NCI-H2029 treated with DMSO at 0.1 percent for 48 hours (cell line): Measurements from ENCODE around the gene SYDE2.
"Not testable (repeated sequence)": the region's sequence is repeated elsewhere in the genome, so short reads cannot be mapped to it uniquely, and the experiment has no call there.

Experiments used
- DNase-seq: peaks from one replicate; lab custom pipeline; 2025; lab: John Stamatoyannopoulos, UW

Gene SYDE2

GRCh38 chr1:85172684-85173337 lies 28.0 kb downstream of the SYDE2 start:
- no peak for DNase-seq

DNA sequence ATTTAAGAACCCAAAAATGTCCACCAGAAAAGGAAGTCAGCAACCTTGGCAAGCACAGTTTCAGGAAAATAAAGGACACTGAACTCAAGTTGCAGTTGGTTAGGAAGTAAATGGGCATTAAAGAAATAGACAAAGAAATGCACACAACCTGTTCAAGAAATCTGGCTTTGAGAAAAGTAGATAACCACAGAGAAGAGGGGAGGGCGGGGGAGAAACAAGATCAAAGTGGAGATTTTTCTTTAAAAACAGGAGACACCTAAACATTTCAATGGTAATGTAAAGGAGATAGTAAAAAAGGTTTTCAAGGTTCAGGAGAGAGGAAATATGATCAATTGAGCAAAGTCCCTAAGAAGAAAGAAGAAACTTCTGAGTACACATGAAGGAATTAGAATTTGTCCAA lies 29.1 kb downstream of the SYDE2 start:
- no peak for DNase-seq

- no peak for DNase-seq
These were observed 31.9 kb downstream of the SYDE2 start for GRCh38 chr1:85168884-85169283.

- DNase-seq: no peak
These were observed 34.5 kb downstream of the SYDE2 start for GRCh38 chr1:85166351-85166750.

- no peak for DNase-seq
These were observed 41.9 kb downstream of the SYDE2 start for GRCh38 chr1:85158910-85159309.

- no peak for DNase-seq
These were observed 43.4 kb downstream of the SYDE2 start for GRCh38 chr1:85157436-85157835.

- DNase-seq: no peak
These were observed 47.5 kb downstream of the SYDE2 start for GRCh38 chr1:85153149-85153891.

- DNase-seq: no peak
These were observed 49.4 kb downstream of the SYDE2 start for GRCh38 chr1:85151446-85151845.

GRCh38 chr1:85149805-85150204 lies 51.0 kb downstream of the SYDE2 start:
- DNase-seq: no peak

DNA sequence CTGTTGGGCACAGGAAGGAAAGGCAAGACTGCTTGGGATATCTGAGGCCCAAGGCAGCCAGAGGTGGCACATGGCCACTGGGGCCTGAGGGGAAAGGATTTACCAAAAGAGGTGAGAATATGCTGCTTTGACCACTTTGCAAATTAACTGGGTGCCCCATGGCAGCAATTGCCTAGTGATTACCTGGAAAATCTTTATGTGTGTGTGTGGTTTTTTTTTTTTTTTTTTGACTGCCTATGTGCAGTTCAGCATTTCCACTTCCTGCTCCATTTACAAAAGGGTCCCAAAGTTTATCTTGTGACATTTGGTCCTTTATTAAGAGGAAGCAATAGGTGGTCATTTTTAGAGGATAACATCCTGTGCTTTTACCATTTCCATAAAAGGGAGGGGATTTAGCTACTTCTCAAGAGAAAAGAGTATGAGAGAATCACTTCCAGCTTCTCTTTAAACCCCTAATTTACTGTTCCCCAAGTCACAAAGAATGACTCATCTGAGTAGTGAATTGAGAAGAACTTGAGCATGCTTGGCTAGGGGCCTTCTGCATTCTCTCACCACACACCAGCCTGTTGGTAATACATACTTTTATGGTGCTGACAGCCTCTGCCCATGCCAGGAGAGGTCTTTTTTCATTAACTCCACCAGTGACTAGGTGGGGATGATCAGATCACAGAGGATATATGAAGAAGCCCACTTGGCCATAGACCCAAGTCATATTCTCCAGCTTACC lies 52.1 kb downstream of the SYDE2 start:
- DNase-seq: no peak

DNA sequence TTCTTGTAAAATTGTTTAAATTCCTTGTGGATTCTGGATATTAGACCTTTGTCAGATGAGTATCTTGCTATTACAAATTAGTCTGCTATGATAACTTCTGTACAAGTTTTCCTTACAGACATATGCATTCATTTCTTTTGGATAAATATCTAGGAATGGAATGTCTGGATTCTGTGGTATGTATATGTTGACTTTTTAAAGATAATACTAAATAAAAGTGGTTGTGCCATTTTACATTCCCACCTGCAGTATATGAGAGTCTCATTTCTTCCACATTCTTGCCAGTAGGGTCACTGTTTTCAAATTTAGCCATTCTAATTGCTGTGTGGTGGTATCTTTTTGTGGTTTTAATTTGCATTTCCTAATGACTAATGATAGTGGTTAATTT lies 53.9 kb downstream of the SYDE2 start:
- no peak for DNase-seq

DNA sequence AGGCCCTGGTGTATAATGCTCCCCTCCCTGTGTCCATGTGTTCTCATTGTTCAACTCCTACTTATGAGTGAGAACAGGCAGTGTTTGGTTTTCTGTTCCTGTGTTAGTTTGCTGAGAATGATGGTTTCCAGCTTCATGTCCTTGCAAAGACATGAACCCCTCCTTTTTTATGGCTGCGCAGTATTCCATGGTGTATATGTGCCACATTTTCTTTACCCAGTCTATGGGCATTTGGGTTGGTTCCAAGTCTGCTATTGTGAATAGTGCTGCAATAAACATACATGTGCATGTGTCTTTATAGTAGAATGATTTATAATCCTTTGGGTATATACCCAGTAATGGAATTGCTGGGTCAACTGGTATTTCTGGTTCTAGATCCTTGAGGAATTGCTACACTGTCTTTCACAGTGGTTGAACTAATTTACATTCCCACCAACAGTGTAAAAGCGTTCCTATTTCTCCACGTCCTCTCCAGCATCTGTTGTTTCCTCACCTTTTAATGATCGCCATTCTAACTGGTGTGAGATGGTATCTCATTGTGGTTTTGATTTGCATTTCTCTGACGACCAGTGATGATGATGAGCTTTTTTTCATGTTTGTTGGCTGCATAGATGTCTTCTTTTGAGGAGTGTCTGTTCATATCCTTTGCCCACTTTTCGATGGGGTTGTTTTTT lies 54.4 kb downstream of the SYDE2 start:
- DNase-seq: not testable (repeated sequence)

DNA sequence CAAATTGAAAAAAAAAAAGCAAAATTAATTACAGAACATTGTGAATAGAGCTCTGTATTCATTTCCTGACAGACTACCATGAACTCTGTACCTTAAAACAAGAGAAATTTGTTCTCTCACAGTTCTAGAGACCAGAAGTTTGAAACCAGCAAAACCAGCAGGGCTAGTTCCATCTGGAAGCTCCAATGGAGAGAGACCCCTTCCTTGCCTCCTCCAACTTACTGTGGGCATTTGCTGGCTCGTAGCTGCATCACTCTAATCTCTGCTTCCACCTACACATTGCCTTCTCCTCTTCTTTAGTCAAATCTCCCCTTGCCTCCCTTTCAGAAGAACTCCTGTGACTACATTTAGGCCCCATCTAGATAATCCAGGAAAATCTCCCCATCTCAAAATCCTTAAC lies 56.5 kb downstream of the SYDE2 start:
- no peak for DNase-seq

GRCh38 chr1:85142753-85143152 lies 58.1 kb downstream of the SYDE2 start:
- DNase-seq: peak; percentile 37

GRCh38 chr1:85138439-85138838 lies 62.4 kb downstream of the SYDE2 start:
- not testable (repeated sequence) for DNase-seq

GRCh38 chr1:85137660-85138059 lies 63.2 kb downstream of the SYDE2 start:
- DNase-seq: peak; percentile 99

DNA sequence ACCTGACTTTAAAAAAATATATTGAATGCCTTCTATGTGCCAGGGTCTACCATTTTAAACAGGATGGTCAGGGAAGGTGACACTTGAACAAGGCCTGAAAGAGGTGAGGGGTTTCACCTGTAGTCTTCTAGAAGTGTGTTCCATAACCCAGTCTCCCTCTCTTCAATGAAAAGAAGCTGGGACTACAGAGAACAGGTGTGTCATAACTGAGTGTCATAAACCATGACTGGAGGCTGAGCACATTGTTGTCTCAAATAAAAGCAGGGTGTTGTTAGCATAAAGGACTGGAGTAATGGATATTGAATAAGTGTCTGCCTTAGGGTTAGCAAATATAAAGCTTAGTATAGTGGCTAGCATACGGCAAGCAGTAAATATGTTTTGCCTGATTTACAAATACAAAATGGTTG lies 65.4 kb downstream of the SYDE2 start:
- DNase-seq: peak; percentile 87

DNA sequence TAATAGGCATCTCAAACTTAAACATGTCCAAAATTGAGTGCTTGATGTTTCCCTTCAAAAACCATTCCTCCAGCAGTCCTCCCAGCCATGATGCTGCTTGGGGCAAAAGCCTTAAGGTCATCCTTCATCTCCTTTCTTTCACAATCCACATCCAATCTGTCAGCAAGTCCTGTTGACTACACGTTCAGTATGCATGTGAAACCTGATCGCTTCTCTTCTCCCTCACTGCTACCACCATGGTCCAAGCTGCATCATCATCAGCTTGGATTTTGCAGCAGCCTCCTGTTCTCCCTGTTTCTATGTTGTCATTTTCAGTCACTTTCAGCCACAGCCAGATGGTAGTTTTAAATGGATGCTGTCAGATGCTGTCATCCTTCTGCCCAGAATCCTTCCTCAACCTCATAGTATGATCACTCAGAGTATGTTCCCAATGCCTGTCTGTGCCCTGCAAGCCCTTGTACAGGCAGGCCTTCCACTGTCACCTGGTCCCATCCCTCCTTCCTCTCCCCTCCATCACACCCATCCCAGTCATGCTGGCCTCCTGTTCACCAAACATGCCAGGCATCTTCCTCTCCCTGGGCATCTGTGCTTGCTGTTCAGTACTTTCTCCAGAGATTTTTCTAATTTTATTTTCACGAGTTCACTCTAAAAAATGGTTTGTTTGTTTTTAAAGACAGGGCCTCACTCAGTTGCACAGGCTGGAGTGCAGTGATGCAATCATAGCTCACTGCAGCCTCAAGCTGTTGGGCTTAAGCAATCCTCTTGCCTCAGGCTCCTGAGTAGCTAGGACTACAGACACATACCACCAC lies 66.0 kb downstream of the SYDE2 start:
- no peak for DNase-seq

- DNase-seq: no peak
These were observed 67.2 kb downstream of the SYDE2 start for GRCh38 chr1:85133565-85134159.

DNA sequence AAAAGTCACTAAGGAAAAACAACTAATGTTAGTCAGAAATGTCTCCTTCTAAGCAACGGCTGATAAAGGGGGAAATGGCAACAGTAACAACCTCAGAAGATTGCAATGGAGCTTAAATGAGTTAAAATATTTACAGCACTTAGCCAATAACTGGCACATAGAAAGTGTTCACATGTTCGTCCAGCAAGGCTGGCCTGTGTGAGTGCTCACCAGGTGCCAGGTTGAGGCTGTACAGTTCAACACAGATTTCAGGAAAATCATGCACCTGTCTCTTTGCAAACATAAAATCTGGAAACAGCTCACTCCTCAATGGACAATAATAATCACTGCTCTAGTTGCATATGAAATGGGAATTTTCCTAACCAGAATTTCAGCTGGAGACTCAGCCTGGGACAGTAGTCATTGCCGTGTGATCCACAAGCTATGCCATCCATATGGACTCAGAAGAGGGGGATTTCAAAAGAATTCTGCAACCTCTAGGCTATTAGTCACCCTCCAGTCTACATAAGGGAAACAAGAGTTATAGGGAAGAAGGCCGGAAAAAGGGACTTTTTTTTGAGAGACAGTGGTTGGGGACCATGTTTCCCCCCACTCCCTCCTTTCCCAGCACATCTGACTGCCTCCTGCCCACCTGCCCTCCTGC lies 68.6 kb downstream of the SYDE2 start:
- peak; percentile 22 for DNase-seq

- DNase-seq: no peak
These were observed 72.5 kb downstream of the SYDE2 start for GRCh38 chr1:85128316-85128715.
